Ramos (cell line): ENCODE results near the gene ALG1.
"Not testable (repeated sequence)": the region's sequence is repeated elsewhere in the genome, so short reads cannot be mapped to it uniquely, and the experiment has no call there.

Experiments used
- in situ Hi-C: fragments of 300-500 bp; cut with MboI; formaldehyde crosslinking; loops from one replicate; pipeline ENCODE4 v1.14.3; 2022; ENCODE audit warnings: low sequenced_read_pairs; ENCODE audit not compliant: unreplicated experiment

Gene ALG1

DNA sequence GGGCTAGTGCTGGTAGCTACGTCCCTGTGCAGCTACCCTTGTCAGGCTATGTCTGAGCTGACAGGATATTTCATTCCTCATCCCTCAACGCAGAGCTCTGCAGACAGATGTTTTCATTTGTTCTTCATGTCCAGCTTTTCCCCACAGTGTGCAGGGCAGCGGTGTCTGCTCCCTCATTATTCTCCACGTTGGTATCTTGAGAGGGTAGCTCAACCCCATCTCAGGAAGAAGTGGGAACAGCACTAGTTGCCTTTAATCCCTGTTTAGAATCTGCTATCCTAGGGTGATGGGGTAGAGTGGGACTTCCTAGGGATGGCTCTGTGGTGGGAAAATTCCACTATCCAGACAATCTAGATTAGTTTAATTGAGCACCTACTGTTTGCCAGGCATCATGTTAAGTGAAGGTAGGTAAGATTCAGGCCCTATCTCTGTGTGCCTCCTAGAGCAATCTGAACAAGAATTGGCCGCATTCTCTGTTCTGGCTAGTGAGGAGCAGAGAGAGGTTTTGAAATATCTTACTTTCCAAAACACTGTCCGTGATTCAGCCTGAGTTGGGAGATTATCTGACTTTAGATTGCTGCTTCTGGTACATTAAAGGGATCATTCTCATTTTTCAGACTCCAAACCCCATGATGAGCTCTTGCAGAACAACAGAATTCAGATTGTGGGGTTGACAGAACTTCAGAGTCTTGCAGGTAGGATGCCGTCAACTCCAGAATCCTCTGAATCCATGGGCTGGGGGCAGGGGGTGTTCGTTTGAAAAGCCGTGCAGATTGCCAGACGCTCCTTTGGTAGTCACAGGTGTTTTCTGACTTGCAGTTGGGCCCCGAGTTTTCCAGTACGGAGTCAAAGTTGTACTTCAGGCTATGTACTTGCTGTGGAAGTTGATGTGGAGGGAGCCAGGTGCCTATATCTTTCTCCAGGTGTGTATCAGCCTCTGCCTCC is 963 bp downstream of the ALG1 start:
- in situ Hi-C loops, result no loop called here

DNA sequence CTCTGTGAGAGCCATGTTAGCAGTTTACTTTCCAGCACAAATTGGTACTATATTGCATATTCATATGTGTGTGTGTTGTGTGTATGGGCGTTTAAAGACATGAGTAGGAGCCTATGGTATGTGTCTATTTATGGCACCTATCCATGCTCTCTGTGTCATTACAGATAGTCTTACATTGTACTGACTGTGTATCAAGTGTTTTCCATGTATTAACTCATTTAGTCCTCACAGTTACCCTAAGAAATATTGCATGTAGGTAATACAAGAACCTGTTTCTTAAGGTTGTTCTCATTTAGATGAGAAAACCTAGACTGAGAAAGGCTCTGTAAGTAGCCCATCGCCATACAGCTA is 1.6 kb downstream of the ALG1 start:
- in situ Hi-C loops, result no loop called here

DNA sequence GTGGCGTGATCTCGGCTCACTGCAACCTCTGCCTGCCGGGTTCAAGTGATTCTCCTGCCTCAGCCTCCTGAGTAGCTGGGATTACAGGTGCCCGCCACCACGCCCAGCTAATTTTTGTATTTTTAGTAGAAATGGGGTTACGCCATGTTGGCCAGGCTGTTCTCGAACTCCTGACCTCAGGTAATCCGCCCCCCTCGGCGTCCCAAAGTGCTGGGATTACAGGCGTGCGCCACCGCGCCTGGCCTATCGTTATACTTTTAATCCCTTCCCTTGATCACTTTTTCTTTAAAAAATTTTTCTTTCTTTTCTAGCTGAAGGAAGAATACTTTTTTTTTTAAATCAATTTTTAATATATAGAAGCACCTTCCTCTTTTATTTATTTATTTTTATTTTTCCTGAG is 2.1 kb downstream of the ALG1 start:
- in situ Hi-C loops, result not testable (repeated sequence)

DNA sequence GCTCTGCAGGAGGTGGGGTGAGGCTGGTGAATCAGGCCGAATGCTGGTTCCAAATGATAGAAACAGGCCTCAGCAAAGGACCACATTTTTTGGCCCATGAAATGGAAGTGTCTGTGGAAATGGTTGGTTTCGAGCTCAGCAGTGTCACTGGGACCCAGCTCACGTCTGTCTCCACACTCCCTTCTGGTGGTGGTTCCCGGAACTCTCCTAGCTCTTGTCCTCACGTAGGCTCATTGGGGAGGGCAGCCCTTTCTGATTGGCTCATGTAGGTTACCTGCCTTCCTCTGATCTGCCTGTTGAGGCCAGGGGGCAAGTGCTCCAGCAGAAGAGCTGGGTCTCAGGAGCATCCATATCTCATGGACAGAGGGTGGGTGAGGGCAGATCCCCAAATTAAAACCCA is 4.0 kb downstream of the ALG1 start:
- in situ Hi-C loops, result no loop called here

DNA sequence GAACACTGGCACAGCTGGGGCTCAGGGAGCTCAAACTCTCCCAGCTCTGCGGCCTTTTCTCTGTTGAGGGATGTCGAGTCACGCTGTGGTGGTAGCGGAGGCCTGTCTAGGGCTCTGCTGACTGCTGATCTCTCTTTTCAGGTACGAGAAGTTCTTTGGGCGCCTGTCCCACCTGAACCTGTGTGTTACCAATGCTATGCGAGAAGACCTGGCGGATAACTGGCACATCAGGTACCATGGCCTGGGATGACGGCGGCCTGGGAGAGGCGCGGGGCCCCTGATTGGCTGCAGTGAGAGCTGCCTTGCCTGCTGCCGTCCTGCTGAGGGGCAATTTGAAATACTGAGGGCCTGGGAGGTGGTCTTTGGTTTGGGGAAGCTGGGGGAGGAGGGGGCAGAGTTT is 5.7 kb downstream of the ALG1 start:
- in situ Hi-C loops, result no loop called here

DNA sequence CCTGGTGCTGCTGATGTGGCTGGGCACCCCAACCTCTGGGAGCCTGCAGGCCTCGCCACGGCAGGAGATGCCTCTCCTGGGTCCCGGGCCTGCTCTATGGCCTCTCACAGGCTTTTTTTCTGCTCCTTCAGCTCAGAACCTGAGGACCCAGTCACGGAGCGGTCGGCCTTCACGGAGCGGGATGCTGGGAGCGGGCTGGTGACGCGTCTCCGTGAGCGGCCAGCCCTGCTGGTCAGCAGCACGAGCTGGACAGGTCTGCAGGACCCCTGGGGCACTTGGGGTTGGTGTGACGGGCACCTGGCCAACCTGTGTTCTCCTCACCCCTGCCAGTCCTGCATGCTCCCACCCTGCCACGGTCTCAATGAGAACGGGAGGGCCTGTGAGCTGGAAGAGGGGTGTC is 7.0 kb downstream of the ALG1 start:
- in situ Hi-C loops, result no loop called here

DNA sequence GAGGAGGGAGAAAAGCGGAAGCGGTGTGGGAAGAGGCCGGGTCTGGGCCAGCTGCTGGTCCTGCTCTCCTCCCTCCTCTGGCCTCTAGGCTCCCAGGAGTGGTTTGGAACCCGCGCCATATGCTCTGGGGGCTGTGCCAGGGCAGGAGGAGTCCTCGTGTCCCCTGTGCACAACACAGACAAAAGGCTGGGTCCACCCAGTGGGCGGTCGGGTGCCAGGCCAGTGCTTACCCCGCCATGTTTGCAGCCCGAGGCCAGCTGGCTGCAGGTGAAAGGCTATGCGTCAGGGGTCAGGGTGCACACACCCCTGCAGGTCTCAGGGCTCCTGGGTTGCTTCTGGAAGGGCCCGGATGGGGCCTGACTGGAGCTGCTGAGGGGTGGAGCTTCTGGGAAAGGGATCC is 8.8 kb downstream of the ALG1 start:
- in situ Hi-C loops, result not testable (repeated sequence)

DNA sequence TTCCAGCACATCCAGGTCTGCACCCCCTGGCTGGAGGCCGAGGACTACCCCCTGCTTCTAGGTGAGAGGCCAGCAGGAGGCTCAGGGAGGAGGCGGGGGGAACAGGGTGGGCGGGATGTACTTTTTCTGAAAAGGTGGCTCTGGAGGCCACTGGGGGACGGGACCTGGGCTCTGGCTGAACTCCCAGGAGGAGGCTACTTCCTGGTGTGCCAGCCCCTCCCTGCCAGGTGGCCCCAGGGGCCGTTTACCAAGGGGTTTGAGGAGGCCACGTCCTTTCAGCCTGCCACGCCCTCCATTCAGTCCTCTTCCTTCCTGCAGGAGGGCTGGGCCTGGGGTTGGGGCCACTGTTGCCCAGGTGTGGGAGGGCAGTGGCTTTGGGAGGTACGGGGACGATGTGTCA is 9.4 kb downstream of the ALG1 start:
- in situ Hi-C loops, result not testable (repeated sequence)

DNA sequence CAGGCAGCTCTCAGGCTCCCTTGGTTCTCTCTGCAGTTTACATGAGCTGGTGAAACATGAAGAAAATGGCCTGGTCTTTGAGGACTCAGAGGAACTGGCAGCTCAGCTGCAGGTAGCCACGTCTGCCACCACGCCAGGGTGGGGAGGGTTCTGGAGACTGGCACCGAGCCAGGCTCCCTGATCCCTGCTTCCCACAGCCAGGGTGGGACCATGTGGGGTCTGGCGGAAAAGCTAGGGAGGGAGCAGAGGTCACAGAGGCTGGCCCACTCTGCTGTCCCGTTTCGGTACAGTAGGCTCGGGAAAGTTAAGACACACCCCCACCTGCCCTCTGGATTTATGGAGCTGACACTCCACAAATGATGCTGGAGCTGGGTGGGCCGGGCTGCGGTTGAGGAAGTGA is 12.0 kb downstream of the ALG1 start:
- in situ Hi-C loops, result not testable (repeated sequence)

DNA sequence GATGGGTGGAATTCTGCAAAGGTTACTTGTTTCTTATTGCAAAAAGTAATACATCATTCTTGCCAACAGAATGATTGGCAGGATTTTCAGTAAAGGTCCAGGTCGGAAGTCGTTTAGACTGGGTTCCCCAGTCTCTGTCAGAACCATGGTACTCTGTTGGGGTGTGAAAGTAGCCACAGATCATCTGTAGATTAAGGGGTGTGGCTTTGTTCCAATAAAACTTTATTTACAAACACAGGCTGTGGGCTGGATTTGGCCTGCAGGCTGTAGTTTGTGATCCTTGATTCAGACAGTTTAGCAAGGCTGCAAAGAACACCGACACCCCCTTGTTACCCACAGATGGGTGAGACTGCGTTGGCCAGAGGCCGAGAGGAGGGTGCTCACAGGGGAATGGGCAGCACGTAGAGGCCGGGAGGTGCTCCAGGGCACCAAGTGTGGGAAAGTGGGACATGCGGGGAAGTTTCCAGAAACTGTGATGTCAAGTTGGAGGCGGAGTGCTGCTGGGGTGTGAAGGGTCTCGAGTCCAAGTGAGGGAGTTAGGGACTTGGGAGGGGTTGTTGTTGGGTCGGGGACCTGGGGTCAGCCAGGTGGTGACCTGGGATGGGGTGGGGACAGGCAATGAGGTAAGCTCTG is 12.6 kb downstream of the ALG1 start:
- in situ Hi-C loops, result not testable (repeated sequence)

DNA sequence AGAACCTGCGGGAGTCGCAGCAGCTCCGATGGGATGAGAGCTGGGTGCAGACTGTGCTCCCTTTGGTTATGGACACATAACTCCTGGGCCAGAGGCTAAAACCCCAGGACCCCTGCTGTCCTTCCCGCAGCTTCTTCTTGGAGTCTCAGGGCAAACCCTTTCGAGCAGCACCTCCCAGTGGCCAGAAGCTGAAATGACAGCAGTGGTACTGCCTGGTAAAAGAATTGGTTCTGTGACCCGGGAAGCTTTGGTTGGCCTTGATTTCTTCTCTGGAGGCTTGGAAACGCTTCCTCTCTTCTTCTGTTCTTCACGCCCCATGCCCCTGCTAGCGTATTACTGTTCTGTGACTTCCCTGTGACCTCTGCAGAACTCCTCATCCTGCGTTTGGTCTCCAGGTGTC is 13.2 kb downstream of the ALG1 start:
- in situ Hi-C loops, result not testable (repeated sequence)

DNA sequence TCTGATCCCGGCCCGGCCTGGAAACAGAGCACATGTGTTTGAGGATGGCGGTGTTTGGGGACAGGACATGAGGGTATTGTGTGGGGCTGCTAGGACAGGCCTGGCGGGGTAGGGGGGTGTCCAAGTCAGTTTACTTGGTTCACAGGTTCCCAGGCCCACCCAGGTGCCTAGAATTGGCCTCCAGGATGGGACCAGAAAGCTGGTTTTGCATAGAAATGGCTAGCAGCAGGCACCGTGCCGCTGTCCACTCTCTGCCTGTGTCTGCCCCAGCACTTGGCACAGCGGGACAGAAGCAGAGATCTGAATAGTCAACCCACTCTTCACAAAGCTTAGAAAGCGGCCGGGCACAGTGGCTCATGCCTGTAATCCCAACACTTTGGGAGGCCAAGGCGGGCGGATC is 14.1 kb downstream of the ALG1 start:
- in situ Hi-C loops, result not testable (repeated sequence)

DNA sequence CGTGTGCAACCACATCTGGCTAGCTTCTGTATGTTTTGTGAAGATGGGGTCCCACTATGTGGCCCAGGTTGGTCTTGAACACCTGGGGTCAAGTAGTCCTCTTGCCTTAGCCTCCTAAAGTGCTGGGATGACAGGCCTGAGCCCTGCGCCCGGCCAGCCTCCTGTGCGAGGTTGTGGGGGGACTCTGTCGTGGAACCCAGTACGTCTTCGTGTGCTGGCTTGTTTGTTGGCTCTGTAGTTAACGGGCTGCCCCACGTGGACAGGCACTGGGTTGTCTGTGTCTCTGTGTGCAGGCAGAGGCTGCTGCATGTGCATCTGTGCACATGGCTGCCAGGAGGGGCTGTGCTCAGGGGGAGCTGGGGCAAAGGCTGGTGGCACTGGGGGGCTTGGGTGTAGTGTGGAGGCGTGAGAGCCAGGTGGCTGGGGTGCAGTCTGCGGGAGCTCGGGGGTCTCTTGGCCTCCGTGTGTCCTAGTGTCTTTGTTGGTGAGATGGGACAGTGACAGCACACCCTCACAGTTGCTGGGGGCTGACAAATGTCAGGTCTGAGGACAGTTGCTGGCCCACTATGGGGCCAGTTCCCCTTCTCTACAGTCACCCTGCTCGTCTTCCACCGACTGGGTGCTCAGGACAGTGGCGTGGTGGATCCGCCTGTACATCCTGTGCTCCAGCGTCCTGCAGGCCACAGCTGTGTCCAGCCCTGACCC is 16.6 kb downstream of the ALG1 start:
- in situ Hi-C loops, result not testable (repeated sequence)

DNA sequence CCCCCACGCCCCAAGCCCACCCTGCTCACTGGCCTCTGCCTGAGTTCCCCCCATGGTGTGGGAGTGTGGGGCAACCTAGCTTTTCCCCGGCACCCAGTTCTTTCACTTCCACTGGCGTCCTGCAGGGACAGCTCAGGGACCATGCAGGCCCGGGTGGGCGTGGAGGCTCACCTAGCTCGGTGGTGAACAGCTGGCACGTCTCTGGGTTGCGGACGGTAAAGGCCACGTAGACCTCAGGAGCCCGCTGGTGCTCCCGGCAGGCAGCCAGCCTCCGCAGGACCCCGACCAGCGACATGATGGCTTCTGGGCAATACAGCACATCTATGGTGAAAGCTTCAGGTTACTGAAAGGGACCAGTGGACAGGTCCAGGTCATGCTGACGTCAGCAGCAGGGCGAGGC is 17.3 kb downstream of the ALG1 start:
- in situ Hi-C loops, result not testable (repeated sequence)

DNA sequence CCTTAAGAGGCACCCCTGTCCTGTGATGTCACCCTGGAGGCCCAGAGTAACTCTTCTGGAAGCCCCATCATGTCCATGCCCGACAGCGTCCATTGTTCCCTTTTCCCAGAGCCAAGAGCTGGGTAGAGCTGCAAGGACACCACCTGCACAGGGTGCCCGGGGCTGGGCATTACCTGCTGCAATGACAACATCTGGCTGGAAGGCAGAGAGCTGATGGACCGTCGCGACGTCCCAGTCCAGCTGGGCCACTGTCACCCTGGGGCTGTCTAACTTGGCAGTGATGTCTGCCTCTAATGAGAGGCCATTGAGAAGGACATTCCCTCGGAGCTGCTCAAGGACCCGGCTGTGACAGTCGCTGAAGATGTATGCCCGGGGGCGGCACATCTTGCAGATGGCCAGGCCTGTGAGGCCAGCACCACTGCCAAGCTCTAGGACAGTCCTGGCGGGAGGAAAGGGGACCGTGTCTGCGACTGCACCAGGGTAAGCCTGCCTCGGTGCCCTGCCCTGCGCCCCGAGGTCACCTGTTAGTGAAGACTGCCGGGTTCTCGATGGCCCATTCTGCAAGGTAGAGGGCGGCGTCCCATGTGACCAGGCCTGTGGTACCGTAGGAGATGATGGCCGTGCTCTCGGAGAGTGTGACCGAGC is 18.4 kb downstream of the ALG1 start:
- in situ Hi-C loops, result not testable (repeated sequence)

DNA sequence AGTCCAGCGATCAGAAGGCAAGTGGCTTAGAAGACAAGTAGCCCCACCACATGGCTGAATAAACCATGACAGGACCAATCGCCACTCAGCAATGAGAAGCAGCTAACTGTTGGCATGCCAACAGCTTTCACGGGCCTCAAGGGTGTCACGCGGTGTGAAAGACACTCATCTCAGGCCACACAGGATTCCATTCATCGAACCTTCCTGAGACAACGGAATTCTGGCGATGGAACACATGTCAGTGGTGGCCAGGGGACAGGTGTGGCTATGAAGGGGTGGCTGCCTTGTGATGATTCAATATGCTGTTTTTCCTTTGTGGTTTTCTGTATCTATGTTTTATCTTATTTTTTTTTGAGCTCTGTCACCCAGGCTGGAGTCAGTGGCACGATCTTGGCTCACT is 18.9 kb downstream of the ALG1 start:
- in situ Hi-C loops, result not testable (repeated sequence)

DNA sequence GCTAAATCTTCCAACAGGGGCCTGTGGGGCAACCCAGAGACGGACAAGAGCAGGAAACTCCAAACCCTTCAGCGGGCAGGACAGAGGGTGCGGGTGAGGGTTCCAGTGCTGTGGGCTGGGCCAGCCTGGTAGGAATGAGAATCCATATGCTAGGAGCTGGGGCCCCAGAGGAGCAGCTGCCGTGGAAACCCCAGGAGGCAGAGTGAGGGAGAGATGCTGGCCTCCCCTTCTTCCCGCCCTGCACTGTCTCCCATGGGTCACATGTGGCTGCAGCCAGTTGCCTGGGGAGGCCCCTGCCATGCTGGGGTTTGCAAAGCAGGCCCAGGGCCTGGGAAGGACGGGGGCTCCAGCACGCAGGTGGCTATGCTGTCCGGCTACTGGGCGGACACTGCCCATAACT is 21.4 kb downstream of the ALG1 start:
- in situ Hi-C loops, result not testable (repeated sequence)

DNA sequence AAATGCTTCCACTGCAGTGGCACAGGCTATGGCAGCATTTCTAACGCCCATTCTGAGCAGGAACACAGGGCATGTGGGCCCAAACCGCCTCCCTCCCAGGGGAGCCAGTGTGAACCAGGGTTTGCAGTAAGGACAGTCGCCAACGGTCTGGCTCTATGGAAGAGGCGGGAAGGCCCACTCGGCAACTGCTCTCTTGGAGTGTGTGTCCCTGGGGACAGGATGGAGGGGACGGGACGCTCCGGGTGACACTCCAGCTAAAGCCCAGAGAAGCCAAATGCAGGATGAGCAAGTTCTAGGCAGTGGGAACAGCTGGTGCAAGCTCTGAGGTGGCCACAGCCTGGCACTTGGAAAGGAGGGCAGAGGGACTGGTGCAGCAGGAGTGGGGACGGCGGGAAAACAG is 22.1 kb downstream of the ALG1 start:
- in situ Hi-C loops, result not testable (repeated sequence)

DNA sequence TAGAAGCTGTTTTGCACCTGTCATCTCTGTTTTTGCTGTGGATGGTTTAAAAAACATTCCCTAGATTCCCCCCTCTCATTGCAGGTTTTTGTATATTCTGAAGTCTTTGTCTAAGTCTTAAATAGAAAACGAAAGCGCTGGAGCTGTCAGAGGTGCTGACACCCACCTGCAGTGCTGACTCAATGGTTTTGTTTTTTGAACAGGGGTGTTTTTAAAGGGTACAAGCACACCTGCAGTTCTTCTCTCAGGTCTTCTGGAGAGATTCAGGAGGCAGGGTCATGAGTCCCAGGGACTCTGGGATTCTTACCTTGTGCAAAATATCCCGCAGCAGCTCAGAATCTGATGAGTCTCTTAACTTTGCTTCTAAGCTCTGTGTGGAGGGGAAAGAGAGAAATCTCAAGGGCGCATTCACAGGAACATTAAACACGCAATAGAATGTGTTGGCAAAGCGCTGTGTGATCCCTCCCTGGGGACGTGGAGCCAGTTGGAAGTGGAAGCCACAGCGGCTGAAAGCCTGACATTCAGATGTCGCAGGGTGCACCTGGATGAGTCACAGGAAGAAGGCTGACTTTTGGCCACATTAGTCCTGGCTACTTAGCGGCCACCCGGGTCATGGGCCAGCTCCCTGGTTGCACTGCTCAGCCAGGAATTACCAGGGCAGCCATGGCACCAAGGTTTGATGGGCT is 23.6 kb downstream of the ALG1 start:
- in situ Hi-C loops, result not testable (repeated sequence)

DNA sequence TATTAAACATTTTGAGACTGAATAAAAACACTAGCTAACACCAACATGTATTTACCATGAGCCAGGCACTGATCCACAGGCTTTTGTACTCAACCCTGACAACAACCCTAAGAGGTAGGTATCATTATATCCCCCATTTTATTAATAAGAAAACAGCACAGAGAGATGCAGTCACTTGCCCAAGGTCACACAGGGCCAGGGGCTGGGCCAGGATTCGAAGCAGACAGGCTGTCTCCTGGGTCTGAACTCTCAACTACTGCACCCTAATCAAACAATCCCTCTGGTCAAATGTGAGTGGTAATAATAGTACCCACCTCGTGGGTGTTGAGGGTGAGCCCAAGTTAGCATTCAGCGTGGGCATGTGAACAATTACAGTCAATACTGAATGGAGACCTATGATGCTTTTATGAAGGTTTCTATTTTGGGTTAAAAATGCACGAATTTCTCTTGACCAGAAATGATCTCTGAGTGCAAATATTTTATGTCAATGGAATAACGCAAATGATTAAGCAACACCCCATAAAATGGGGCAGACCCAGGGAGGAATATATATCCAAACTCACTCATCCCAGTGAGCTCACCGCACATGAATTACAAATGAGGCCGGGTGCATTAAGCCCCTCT is 24.9 kb downstream of the ALG1 start:
- in situ Hi-C loops, result not testable (repeated sequence)
